Caco-2 (cell line): ENCODE results near the gene ISG20L2. TPM values are rescaled to one million over a fixed set of nuclear protein-coding genes. Genes with fewer than 3 reads are reported as not detected.

Experiments used
- BruUV-seq: library from RNA; stranded (reverse); fragments of 400-500 nt; replicated peaks from 2 replicates; lab custom pipeline; 2021; lab: Mats Ljungman, UMichigan
- CTCF ChIA-PET: fragments of 300-600 bp; sonication (Branson Sonifier 250); formaldehyde crosslinking; loops from one replicate; lab custom pipeline; 2022; ENCODE audit warnings: antibody characterized with exemption; lab: Charles Lee
- POLR2A ChIA-PET: fragments of 300-600 bp; sonication (Branson Sonifier 250); formaldehyde crosslinking; loops from one replicate; lab custom pipeline; 2022; ENCODE audit warnings: antibody characterized with exemption; lab: Charles Lee
- DNase-seq, 2 experiments: peaks; one replicate each; pipeline versions ENCODE4 v3.0.0 to v3.0.0-alpha.2; 2020 to 2022
- H3K27me3 ChIP-seq: replicated peaks from 2 replicates; pipeline ENCODE4 v1.6.0; 2011; ENCODE audit warnings: low read length; ENCODE audit not compliant: control insufficient read depth, insufficient read depth
- H3K36me3 ChIP-seq: 2 replicates; pipeline ENCODE4 v1.5.1; 2011; ENCODE audit warnings: low read length; ENCODE audit not compliant: control insufficient read depth, insufficient read depth
- H3K4me1 ChIP-seq: fragments of 250-450 bp; sonication (Bioruptor Pico); 2 replicates; pipeline ENCODE4 v1.5.1; 2020; ENCODE audit warnings: mild to moderate bottlenecking
- H3K4me3 ChIP-seq: 2 replicates; pipeline ENCODE4 v1.5.1; 2011; ENCODE audit warnings: low read depth, mild to moderate bottlenecking, control low read depth, low read length
- H3K9me3 ChIP-seq: fragments of 250-450 bp; sonication (Bioruptor Pico); 2 replicates; pipeline ENCODE4 v1.5.1; 2020; ENCODE audit warnings: mild to moderate bottlenecking, moderate library complexity
- H3K27ac Mint-ChIP-seq: one replicate; pipeline ENCODE4 v1.8.0; 2022; ENCODE audit warnings: mixed read lengths; ENCODE audit not compliant: unreplicated experiment
- H3K27me3 Mint-ChIP-seq: one replicate; pipeline ENCODE4 v1.8.0; 2022; ENCODE audit warnings: mixed read lengths; ENCODE audit not compliant: insufficient read depth, unreplicated experiment
- H3K36me3 Mint-ChIP-seq: one replicate; pipeline ENCODE4 v1.8.0; 2022; ENCODE audit warnings: mild to moderate bottlenecking, mixed read lengths; ENCODE audit not compliant: insufficient read depth, unreplicated experiment
- H3K4me1 Mint-ChIP-seq: one replicate; pipeline ENCODE4 v1.8.0; 2022; ENCODE audit warnings: low read depth, mixed read lengths; ENCODE audit not compliant: unreplicated experiment
- H3K4me3 Mint-ChIP-seq: one replicate; pipeline ENCODE4 v1.8.0; 2022; ENCODE audit warnings: mild to moderate bottlenecking, moderate library complexity, mixed read lengths; ENCODE audit not compliant: unreplicated experiment
- H3K9me3 Mint-ChIP-seq: one replicate; pipeline ENCODE4 v1.8.0; 2022; ENCODE audit warnings: mixed read lengths; ENCODE audit not compliant: unreplicated experiment
- CTCF ChIP-seq, 2 experiments: fragments of 200-600 bp in 1 of 2; IDR thresholded peaks; 1 replicate in 1 of 2; 2 replicates in 1 of 2; pipeline versions ENCODE4 v1.5.1 to v1.8.0; 2011 to 2022; ENCODE audit warnings: antibody characterized with exemption in 1 of 2, control low read depth in 1 of 2, inconsistent platforms in 1 of 2, low read depth in 1 of 2, low read length in 1 of 2, mild to moderate bottlenecking in 1 of 2, moderate library complexity in 1 of 2; ENCODE audit not compliant: insufficient read depth in 1 of 2, severe bottlenecking in 1 of 2, unreplicated experiment in 1 of 2
- intact Hi-C: fragments of 100-400 bp; cut with micrococcal nuclease; formaldehyde crosslinking; loops from one replicate; pipeline ENCODE4 v1.10.0; 2022; ENCODE audit not compliant: unreplicated experiment
- total RNA-seq: library from RNA; stranded (reverse); gene quantifications from 2 replicates; pipeline ENCODE4 v1.2.3, GENCODE V29; 2022

The ISG20L2 gene
- total RNA-seq, 1 experiment from 2014 or later = 42.3 TPM

- DNase-seq = peak; percentile 66 to 73
- ChIA-PET POLR2A (interaction anchor here (0.6 to 4.8 kb wide), 4 partner anchors 15 to 49 kb away, joined by 3 to 108 read pairs (median 40); partner anchors contain the start of genes HDGF, MRPL24, NES and PRCC), CTCF (interaction anchor here (0.6 to 4.8 kb wide), 27 partner anchors 11 to 201 kb away, joined by 3 to 262 read pairs (median 7); partner anchors contain the start of genes CRABP2, HDGF, INSRR and MRPL24)
- Histone ChIP-seq H3K4me3 (peak overlapping the region; percentile 10; the same call in 1 of the 2 replicates), H3K27me3 (no peaks in the 10 kb centered on the region), H3K4me1 (peaks cover 13% of the 10 kb centered on the region; the same call in 1 of the 2 replicates), H3K36me3 (peaks cover 4% of the 10 kb centered on the region), H3K9me3 (no peaks in the 10 kb centered on the region)
- BruUV-seq = no TSS peak
- no peak overlapping the region for H3K4me3 Mint-ChIP-seq
- H3K36me3 Mint-ChIP-seq = peaks cover 18% of the 10 kb centered on the region
- H3K27me3 Mint-ChIP-seq = no peaks in the 10 kb centered on the region
- intact Hi-C loops = loop anchor here (1.0 kb wide), 2 partner anchors 71 to 164 kb away; no protein-coding TSS in a partner anchor
- peaks cover 6% of the 10 kb centered on the region for H3K4me1 Mint-ChIP-seq
- TF ChIP-seq CTCF (IDR thresholded peaks at IDR 0.05; ENCODE audit: insufficient read depth in 1 of 2, low read depth in 1 of 2, low read length in 1 of 2, severe bottlenecking in 1 of 2, unreplicated experiment in 1 of 2) = peak; percentile 60 to 69
- H3K27ac Mint-ChIP-seq = no peak overlapping the region
- no peaks in the 10 kb centered on the region for H3K9me3 Mint-ChIP-seq
These were observed 1.9 kb downstream of the ISG20L2 start for GRCh38 chr1:156726549-156727226.

- H3K36me3 ChIP-seq = peaks cover 4% of the 10 kb centered on the region
- Mint-ChIP-seq H3K36me3 (peaks cover 26% of the 10 kb centered on the region), H3K9me3 (no peaks in the 10 kb centered on the region), H3K4me3 (no peak overlapping the region), H3K4me1 (peaks cover 6% of the 10 kb centered on the region), H3K27ac (no peak overlapping the region), H3K27me3 (no peaks in the 10 kb centered on the region)
- no peaks in the 10 kb centered on the region for H3K27me3 ChIP-seq
- 0 out of 2 replicates have a peak overlapping the region, but pooled peaks have one; percentile 8 for H3K4me3 ChIP-seq
- ChIA-PET CTCF (interaction anchor here (0.6 to 4.8 kb wide), 31 partner anchors 10 to 202 kb away, joined by 3 to 262 read pairs (median 6); partner anchors contain the start of genes CRABP2, HDGF, INSRR and MRPL24), POLR2A (interaction anchor here (0.5 to 4.8 kb wide), 7 partner anchors 15 to 162 kb away, joined by 3 to 108 read pairs (median 3); partner anchors contain the start of genes HAPLN2, HDGF, MRPL24 and NES)
- DNase-seq = peak; percentile 87 to 90
- TF ChIP-seq CTCF (IDR thresholded peaks at IDR 0.05; ENCODE audit: insufficient read depth in 1 of 2, low read depth in 1 of 2, low read length in 1 of 2, severe bottlenecking in 1 of 2, unreplicated experiment in 1 of 2) = peak; percentile 92 to 94
- H3K9me3 ChIP-seq = no peaks in the 10 kb centered on the region
- intact Hi-C loops = loop anchor here (1.0 kb wide), 4 partner anchors 19 to 165 kb away; no protein-coding TSS in a partner anchor
- no TSS peak for BruUV-seq
- peaks cover 13% of the 10 kb centered on the region; the same call in 1 of the 2 replicates for H3K4me1 ChIP-seq
These were observed 2.8 kb downstream of the ISG20L2 start for GRCh38 chr1:156725683-156726280.

- H3K4me1 Mint-ChIP-seq = no peaks in the 10 kb centered on the region
- no peaks in the 10 kb centered on the region for H3K9me3 Mint-ChIP-seq
- ChIA-PET POLR2A (no interaction called here), CTCF (interaction anchor here (1.0 to 2.1 kb wide), 2 partner anchors 15 to 32 kb away, joined by 7 to 14 read pairs; no protein-coding TSS in a partner anchor)
- no peak for DNase-seq
- H3K4me3 Mint-ChIP-seq = no peak overlapping the region
- H3K4me3 ChIP-seq = no peak overlapping the region
- no peaks in the 10 kb centered on the region for H3K27me3 ChIP-seq
- no peaks in the 10 kb centered on the region for H3K9me3 ChIP-seq
- no peak overlapping the region for H3K27ac Mint-ChIP-seq
- BruUV-seq = no TSS peak
- H3K36me3 ChIP-seq = peaks cover 4% of the 10 kb centered on the region
- intact Hi-C loops = no loop called here
- H3K4me1 ChIP-seq = peaks cover 5% of the 10 kb centered on the region; the same call in 1 of the 2 replicates
- TF ChIP-seq CTCF (IDR thresholded peaks at IDR 0.05; ENCODE audit: insufficient read depth in 1 of 2, low read depth in 1 of 2, low read length in 1 of 2, severe bottlenecking in 1 of 2, unreplicated experiment in 1 of 2) = no peak
- no peaks in the 10 kb centered on the region for H3K27me3 Mint-ChIP-seq
- H3K36me3 Mint-ChIP-seq = peaks cover 22% of the 10 kb centered on the region
These were observed 7.0 kb downstream of the ISG20L2 start for GRCh38 chr1:156721535-156721934.
